GM12872 (cell line): Measurements from ENCODE around the gene CCL4L2.

ENCODE experiments used
- CTCF ChIP-seq: IDR thresholded peaks from 3 replicates; pipeline ENCODE4 v1.5.1; 2011; ENCODE audit warnings: low read depth, mild to moderate bottlenecking, low read length, moderate library complexity; ENCODE audit not compliant: insufficient read depth

Gene CCL4L2

GRCh38 chr17:36229644-36230043, 18.8 kb downstream of the CCL4L2 start:
- TF ChIP-seq CTCF: 0 out of 3 replicates have a peak, but pooled peaks have one; percentile 2
